Measurements from ENCODE around the gene KIFC3.
"Not testable (repeated sequence)": the region's sequence is repeated elsewhere in the genome, so short reads cannot be mapped to it uniquely, and the experiment has no call there.

Gene KIFC3

DNA sequence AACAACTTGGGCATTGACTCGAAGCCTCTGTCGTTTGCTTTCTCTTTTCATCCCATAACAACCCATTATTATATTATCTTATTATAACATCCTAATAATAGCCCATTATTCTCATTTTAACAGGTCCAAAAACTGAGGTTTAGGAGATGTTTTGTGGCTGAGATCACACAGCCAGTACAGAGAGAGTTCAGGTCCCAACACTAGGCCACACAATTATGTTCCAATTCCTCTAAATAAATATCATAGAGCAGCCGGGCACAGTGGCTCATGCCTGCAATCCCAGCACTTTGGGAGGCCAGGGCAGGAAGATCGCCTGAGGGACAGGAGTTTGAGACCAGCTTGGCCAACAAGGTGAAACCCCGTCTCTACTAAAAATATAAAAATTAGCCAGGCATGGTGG lies 40.3 kb upstream of the KIFC3 start:
- DNase-seq (ENCODE audit: low read depth): no peak

GRCh38 chr16:57840833-57841232 lies 38.5 kb upstream of the KIFC3 start:
- DNase-seq (ENCODE audit: low read depth): no peak
- no peak overlapping the region for H3K4me3 ChIP-seq (ENCODE audit: low read depth, low read length)

More for the DNA sequence above, 40.3 kb upstream of the KIFC3 start:
- TF ChIP-seq, protein P1, sequence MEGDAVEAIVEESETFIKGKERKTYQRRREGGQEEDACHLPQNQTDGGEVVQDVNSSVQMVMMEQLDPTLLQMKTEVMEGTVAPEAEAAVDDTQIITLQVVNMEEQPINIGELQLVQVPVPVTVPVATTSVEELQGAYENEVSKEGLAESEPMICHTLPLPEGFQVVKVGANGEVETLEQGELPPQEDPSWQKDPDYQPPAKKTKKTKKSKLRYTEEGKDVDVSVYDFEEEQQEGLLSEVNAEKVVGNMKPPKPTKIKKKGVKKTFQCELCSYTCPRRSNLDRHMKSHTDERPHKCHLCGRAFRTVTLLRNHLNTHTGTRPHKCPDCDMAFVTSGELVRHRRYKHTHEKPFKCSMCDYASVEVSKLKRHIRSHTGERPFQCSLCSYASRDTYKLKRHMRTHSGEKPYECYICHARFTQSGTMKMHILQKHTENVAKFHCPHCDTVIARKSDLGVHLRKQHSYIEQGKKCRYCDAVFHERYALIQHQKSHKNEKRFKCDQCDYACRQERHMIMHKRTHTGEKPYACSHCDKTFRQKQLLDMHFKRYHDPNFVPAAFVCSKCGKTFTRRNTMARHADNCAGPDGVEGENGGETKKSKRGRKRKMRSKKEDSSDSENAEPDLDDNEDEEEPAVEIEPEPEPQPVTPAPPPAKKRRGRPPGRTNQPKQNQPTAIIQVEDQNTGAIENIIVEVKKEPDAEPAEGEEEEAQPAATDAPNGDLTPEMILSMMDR (IDR thresholded peaks at IDR 0.05; ENCODE audit: low read depth, low read length, missing control alignments): no peak
- H3K4me3 ChIP-seq (ENCODE audit: low read depth, low read length): no peak overlapping the region

GRCh38 chr16:57838161-57838560 lies 35.9 kb upstream of the KIFC3 start:
- H3K4me3 ChIP-seq (ENCODE audit: low read depth, low read length): no peak overlapping the region
- DNase-seq (ENCODE audit: low read depth): no peak
- TF ChIP-seq, protein P1 (IDR thresholded peaks at IDR 0.05; ENCODE audit: low read depth, low read length, missing control alignments): no peak

More at GRCh38 chr16:57840833-57841232, 38.5 kb upstream of the KIFC3 start:
- TF ChIP-seq, protein P1 (IDR thresholded peaks at IDR 0.05; ENCODE audit: low read depth, low read length, missing control alignments): no peak

GRCh38 chr16:57837305-57838125 lies 35.2 kb upstream of the KIFC3 start:
- TF ChIP-seq, protein P1 (IDR thresholded peaks at IDR 0.05; ENCODE audit: low read depth, low read length, missing control alignments): no peak
- H3K4me3 ChIP-seq (ENCODE audit: low read depth, low read length): no peak overlapping the region
- DNase-seq (ENCODE audit: low read depth): no peak

GRCh38 chr16:57835439-57835838 lies 33.1 kb upstream of the KIFC3 start:
- not testable (repeated sequence) for DNase-seq (ENCODE audit: low read depth); H3K4me3 ChIP-seq (ENCODE audit: low read depth, low read length)

DNA sequence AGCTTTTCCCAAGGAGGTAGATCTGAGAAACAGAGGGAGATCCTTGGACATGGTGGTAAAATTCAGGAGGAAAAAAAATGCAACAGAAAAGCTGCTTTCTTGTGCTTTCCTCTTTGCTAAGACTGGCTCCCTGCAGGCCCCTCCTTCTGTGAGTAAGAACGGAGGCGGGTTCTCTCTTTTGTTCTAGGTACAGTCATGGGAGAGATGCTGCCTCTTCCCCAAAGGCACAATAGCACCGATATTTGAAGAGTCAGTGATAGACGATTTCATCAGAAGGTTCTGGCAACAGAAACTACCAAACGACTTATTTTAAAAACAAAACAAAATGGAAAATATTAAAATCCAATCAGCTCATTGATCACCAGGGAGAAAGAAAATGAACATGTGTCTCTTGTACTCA lies 32.6 kb upstream of the KIFC3 start:
- H3K4me3 ChIP-seq (ENCODE audit: low read depth, low read length): no peak overlapping the region
- TF ChIP-seq, protein P1 (IDR thresholded peaks at IDR 0.05; ENCODE audit: low read depth, low read length, missing control alignments): no peak
- no peak for DNase-seq (ENCODE audit: low read depth)

- TF ChIP-seq, protein P1 (IDR thresholded peaks at IDR 0.05; ENCODE audit: low read depth, low read length, missing control alignments): no peak
- DNase-seq (ENCODE audit: low read depth): no peak
- no peak overlapping the region for H3K4me3 ChIP-seq (ENCODE audit: low read depth, low read length)
Measured at GRCh38 chr16:57830890-57831484, 28.7 kb upstream of the KIFC3 start.

All from GM12864 (cell line).